B cell (primary cell): Measurements from ENCODE around the gene LRRC2.

Experiments used
- CTCF ChIP-seq: fragments of 200-600 bp; IDR thresholded peaks from one replicate; pipeline ENCODE4 v1.8.0; 2022; ENCODE audit warnings: antibody characterized with exemption, mild to moderate bottlenecking
- EZH2 ChIP-seq: IDR thresholded peaks from 2 replicates; pipeline ENCODE4 v1.6.1; 2012; ENCODE audit warnings: borderline replicate concordance, low read depth, mild to moderate bottlenecking, moderate library complexity, low read length; ENCODE audit not compliant: insufficient read depth, poor library complexity, severe bottlenecking

- no peak for TF ChIP-seq CTCF
- TF ChIP-seq EZH2, result no peak
Measured at GRCh38 chr3:46508850-46509591, 57.1 kb downstream of the LRRC2 start.
